KG1 (cell line): Measurements from ENCODE around the gene FASTK.
"Not testable (repeated sequence)": the region's sequence is repeated elsewhere in the genome, so short reads cannot be mapped to it uniquely, and the experiment has no call there.

Experiments used
- DNase-seq: peaks from one replicate; lab custom pipeline; 2025; lab: John Stamatoyannopoulos, UW

Gene FASTK

DNA sequence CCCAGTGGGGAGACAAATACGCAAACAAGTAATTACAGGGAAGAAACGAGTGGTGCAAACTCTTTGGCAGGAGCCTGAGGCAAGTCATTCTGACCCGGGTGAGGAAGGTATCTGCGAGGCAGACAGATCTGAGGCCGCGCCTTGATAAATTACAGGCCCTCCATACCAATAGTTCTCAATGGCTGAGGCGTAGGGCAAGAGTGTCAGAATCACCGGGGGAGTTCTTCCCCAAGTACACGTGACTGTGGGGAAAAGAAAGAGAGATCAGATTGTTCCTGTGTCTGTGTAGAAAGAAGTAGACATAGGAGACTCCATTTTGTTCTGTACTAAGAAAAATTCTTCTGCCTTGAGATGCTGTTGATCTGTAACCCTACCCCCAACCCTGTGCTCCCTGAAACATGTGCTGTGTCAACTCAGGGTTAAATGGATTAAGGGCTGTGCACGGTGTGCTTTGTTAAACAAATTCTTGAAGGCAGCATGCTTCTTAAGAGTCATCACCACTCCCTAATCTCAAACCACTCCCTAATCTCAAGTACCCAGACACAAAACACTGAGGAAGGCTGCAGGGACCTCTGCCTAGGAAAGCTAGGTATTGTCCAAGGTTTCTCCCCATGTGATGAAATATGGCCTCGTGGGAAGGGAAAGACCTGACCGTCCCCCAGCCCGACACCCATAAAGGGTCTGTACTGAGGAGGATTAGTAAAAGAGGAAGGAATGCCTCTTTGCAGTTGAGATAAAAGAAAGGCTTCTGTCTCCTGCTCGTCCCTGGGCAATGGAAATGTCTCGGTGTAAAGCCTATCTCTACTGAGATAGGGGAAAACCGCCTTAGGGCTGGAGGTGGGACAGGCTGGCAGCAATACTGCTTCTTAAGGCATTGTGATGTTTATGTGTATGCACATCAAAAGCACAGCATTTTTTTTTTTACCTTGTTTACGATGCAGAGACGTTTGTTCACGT is 53.6 kb downstream of the FASTK start:
- not testable (repeated sequence) for DNase-seq
